ENCODE measurements around the gene MAGI2.

MAGI2 gene

DNA sequence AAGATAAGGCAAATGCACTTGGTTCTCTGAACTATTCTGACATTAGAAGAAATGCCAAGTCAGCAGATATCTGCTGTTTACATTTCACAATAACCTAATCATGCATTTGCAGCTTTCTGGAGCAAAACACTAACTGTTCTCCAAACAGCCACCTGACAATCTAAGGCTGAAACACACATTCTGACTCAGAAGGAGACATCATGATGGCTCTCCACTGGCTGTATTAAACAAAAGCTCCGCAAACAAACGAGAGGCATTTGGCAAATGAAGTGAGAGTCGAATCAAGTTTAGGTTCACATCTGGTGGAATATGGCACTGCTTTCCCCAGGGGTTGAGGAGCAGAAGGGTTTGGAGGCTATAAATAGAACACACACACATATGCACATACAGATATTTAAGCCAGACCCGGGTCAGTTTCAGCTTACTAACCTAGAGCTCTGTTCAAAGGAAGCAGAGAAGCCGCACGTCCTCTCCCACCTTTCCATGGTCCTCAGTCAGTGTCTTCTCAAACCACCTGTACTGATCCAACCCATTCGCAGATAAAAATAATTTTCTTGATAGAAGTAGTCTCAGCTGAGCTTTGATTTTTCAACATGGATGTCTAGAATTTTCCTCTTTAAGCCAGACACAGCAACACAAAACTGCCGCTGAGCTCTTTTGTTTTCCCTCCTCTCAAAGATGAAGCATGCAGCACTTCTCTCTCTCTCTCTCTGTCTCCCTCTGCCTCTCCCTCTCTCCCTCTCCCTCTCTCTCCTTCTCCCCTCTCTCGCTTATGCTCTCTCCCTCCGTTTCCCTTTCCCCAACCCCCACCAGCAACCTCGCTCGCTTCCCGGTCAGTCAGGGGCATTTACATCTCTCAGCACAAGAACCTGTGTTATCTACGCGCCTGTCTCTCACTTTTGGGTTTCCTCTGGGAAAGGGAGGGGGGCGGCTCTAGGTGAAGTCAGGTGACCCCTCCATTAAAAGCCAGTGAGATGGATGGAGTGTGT, 682.8 kb downstream of the MAGI2 start:
- DNase-seq, result no peak

DNA sequence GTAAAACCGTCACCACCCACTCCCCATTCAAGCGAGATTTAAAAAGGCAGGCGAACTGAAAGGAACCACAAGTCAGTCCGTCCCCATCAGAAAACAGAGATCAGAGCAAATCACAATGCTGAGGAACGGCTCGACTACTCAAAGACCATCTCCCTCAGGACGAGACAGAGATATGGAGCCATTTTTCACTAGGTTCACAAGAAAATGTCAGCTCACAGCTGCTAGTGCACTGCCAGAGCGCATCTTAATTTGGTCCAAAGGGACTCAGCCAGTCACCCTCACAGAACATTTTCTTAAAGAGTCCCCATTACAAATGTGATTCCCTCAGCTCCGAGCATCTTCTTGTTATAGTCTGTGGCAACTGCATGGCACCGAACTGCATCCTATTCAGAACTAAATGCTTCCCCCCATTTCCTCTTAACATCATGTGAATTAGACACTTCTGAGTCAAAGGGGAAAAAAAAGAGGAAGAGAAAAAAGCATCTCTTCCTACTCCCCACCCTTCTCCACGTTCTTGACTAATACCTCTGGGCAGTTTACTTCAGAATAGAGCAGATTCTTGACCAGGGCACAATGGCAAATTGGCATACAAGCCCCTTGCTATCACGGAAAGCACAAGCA, 683.9 kb downstream of the MAGI2 start:
- no peak for DNase-seq

DNA sequence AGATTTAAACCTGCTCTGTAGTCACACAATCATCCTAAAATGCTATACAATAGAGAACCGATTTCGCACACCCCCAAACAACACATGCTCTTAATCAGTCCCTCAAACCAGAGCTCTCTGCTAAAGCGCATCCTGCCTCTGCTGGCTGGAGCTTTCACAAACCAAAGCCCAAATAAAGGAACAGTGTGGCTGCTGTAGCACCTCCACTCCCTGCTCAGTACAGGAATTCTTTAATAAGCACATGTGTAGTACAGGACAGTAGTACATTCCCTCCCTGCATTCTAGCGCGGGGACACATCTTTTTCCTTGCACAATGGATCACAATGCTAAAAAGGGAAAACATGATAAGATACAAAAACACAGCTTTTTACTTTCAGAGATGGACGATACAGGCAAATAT, 684.6 kb downstream of the MAGI2 start:
- no peak for DNase-seq

DNA sequence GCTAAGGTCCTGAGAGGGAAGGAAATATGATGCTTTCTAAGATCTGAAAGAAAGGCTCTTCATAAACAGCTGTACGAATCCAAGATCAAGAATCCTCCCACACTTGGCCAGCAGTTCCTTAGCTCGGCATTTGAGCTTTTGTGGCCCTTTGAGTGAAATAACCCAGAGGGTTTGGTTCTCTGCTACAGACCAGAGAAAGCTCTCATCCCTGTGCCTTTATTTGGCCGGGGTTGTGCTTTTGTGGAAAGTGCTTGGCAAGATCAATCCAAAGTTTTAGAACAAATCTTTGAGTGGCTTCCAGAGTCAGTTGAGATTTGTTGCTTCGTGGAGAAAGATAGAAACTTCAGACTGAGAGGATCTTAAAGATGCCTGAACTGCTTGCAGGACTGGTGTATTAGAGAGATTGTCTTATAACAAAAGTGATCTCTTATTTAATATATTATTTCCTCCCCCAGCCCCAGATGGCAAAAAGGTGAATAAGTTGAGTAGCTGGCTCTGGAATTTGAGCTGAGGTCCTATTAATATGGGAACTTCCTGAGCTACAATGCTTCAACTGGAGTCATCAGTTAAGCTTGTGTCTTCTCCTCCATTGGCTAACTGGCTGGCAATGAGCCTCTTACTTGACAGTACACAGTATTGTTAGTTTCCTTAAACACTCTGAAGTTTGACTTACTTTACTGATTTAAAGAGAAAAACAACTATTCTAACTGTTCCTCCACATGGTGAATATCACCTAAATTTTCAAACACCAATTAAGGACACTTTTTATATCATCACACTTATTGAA, 687.3 kb downstream of the MAGI2 start:
- DNase-seq, result no peak

DNA sequence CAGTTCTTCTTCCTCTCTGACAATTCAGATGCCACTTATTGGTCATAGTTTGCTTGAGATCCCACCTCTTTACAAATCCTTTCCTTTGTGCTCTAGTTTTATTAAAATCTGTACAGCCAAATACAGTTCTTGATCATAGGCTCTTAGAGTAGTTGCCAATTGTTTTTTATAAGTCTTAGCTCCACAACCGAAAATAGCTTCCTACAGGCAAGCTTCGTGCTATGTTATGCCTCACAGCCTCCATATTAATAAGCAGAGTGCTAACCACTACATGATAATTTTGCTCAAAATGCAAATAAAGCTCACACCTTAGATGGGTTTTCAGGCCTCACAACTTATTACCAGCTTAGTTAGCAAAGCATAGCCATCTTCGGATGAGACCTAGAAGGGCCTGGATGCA, 688.9 kb downstream of the MAGI2 start:
- no peak for DNase-seq

DNA sequence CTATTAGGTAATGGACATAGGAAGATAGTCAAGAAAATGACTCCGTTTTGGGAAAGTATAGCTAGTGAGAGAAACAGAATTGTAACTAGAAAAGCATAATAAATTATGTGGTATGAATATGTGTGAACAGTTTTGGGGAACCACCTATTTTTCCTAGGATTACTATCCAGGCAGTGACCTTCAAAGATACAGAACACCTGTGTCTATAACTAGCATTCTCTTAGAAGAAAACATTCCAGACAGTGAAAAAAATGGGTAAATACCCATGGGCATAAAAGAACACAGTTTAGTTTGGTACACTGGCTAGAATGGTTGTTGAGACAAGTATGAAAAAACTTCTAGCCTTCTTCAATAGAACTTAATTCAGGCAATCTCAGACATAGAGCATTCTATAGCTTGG, 690.8 kb downstream of the MAGI2 start:
- no peak for DNase-seq

DNA sequence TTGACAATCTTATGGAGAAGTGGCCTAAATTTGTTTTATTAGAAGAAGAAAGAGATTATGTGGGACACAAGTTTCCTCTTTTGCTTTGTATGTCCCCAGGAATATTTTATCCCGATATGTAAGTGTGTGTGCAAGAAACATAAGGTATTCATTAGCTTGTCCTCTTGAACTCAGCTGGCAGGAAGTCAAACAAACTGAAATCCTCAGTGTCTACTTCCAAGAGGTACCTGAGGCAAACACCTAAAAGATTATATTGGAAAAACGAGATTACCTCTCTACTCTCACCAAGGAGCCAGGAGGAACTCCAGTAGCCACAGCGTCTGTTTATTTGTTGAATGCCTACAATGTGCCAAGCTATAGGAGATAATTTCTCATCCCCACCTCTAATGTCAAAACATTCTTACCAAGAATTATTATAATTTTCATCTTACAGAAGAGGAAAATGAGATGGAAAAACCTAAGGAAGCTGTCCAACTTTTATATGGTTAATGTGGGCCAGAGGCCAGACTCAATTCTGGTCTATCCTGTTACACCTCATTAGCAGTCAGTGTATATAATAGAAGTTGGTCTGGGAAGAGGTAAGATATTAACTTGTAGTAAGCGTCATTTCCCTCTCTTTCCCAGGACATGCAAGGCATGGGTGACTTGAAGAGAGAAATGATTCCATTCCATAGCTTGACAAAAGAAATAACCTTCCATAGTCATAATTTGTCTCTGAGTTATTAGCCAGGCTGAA, 692.7 kb downstream of the MAGI2 start:
- DNase-seq, result no peak

DNA sequence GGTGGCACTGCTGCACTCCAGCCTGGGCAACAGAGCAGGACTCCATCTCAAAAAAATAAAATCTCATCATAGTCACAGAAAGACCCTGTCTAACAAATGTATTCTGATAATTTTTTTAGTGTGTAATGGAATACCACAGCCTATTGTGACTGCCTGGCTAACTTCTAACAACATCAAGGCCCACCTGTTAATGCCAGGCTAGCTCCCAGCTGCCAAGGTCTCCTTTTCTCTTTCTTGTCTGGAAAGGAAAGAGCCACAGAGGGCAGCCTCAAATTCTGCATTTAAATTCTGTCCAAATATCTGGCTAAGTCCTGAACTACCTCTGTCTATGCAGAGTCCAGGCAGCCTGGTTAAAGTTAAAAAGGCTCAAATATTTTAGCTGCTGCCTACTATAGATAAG, 700.9 kb downstream of the MAGI2 start:
- DNase-seq, result no peak

DNA sequence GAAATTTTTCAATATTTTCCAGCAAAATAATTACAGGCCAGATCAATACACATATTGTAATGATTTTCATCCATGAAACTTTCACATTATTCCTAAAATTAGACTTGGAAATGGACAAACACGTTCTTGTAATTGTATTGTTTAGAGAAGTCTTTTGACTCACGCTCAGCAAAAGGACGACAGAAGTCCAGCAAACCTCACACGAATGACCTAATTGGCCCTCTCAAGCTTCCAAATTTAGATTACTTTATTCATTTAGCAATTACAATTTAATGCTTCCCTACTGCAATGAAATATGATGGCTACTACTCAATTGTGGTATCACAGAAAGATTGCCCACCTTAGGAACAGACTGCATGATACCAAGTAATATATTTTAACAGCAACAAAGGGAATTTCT, 702.2 kb downstream of the MAGI2 start:
- no peak for DNase-seq

DNA sequence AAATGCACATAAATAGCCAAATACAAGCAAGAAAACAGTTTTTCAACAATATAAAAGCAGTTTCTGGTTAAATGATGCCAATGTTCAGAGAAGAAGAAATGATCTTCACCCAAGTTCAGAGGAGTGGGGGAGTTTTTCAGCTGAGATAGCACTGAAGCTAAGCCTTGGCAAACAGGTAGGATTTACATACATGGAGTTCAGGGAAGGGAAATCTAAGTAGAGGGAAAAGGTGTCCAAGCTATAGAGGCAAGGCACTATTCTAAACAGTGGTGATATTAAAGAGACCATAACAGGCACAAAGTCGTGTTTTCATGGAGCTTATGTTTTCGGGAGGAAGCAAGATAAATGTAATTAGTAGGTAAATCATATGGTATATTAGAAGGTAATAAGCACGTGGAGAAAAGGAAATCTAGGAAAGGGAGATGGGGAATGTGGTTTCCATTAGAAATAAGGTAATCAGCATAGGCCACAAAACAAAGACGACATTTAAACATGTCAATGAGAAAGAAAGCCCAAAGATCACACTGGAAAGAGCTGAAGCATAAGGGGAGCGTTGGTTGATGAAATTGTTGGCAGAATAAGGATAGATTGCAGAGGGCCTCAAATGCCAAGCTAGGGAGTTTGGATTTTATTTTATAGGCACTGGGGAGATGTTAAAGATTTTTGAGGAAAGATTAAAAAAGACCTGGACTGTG, 704.3 kb downstream of the MAGI2 start:
- DNase-seq, result no peak

DNA sequence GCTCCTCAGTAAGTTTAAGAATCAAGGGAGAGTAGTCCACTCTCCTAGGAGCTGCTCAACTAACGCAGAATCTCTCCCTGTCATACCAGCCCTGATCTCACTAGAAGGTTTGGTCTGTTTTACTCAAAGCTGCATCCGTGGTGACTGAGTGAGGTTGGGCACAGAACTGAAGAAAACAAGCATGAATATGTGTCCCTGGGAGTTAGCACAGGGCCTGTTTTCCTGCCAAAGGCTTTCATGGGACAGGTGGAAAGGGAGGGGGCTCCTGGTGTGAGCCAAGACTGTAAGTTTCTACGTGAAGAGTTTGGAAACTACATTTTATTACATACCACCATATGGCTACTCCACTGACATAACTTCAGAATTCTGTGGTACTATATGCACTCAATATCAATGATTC, 705.9 kb downstream of the MAGI2 start:
- no peak for DNase-seq

DNA sequence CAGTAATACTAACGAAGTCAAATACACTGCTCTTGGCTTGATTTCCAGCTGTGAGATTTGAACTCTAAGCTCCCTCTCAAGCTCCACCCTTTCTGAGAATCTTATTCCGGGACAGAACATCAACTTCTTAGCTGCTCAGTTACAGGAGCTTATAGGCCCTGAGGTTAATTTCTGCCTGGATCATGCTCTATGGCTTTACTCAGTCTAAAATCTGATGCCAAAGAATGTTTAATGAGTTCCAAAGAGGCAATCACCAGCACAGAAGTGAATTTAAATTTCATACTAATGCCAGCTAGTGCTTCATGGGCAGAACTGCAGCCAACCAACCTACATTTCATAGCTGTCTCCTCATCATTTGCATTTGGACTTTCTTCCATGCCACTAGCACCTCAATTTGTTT, 707.2 kb downstream of the MAGI2 start:
- no peak for DNase-seq

DNA sequence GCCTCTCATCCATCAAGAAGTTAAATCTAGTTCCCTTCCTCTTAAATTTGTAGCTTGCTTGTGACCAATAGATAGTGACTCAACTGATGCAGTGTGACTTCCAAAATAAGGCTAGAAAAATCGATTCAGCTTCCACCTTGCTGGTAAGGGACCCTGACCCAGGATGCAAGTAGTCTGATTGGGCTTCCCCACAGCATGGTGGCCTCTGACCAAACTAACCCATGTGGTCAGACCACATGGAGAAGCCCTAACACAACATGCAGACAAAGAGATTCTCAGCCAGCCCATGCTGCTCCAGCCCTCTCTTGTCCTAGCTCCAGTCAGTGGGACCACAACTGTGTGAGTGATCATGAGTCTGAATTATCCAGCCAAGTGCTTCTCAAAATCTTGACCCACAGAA, 710.8 kb downstream of the MAGI2 start:
- DNase-seq, result no peak

DNA sequence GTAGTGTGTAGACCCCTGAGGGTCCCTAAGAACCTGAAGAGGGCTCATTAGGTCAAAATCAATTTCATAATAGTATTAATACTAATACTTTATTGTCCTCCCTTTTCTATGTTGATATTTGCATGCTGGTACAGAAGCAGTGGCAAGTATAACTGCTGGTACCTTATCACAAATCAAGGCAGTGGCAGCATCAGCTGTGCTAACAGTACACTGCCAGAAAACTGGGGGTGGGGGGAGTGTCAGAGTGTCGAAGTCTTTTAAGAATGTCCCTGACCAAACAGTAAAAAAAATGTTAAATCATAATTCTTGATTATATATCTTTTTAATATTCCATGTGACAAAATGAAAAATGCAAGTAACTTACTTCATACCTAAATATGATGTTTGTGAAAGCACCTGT, 716.9 kb downstream of the MAGI2 start:
- no peak for DNase-seq

DNA sequence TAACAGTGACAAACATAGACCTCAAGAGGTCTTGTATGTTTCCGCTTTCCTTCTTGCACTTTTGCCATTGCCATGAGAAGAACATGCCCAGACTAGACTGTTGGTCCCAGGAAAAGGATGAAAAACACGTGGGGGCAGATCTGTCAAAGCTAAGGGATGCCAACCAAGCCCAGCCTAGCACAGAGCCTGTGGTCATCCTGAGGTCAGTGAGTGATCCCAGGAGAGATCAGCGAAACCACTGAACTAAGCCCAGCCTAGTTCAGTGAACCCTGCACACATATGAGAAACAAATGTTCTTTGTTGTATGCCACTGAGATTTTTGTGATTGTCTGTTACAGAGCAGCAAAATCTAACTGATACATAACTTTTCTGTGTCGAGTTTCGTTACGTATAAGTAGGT, 718.8 kb downstream of the MAGI2 start:
- no peak for DNase-seq

DNA sequence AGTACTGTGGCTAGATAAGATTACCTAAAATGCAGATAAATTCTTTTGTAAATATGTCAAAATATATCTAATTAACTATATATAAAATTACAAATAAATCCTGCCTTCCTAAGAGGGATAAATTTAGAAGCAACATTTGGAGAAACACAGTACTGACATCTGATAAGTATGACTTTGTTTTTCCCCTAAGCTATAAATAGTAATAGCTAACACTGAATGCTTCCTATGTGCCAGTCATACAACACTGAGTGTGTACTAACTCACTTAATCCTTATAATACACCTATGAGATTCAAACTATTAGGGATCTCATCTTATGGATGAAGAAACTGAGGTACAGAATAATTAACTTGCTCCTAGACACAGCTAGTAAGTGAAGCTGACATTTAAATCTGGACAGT, 733.4 kb downstream of the MAGI2 start:
- DNase-seq, result no peak

DNA sequence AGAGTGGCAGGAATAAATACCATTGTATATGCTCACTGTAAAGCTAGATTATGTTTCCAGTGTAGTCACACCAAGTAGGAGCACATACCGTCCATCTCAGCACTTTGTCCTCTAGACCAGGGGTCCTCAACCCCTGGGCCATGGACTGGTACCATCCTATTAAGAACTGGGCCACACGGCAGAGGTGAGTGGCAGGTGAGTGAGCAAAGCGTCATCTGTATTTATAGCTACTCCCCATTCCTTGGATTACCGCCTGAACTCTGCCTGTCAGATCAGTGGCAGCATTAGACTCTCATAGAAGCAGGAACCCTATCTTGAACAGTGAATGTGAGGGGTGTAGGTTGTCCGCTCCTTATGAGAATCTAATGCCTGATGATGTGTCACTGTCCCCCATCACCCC, 735.3 kb downstream of the MAGI2 start:
- no peak for DNase-seq

DNA sequence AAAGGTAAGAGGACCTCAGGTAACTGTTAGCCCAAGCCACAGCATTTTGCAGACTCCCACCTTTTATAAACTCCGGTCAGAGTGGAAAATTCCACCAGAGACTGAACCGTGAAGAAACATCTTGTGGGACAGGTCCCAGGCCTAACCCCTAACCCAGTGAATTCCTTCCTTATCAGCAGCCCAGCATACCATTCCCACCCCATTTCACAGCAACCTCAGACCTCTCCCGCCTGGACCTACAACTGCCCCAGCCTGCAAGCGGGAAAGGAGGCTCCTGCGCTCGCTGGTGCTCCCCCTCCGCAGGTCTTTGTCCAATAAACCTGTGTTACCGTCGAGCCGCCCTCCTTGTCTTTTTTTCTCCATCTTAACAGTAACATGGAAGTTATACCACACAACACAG, 736.6 kb downstream of the MAGI2 start:
- no peak for DNase-seq

DNA sequence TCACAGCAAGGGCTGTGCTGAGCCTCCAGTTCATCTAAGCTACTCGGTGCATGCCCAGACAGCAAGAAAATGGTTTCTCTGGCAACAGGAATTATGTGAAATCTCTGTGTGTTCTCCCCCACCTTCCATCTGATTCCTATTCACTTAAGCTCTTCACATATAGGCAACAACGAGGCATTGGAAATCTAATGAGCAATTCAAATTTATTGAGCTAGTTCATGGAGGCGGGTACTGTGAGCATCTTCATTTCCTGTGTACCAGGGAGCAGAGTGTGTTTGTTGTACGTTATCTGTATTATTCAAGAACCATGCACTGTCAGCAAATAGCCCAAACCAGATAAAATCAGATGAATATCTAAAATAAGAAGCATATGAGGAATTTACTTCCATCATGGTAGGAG, 739.1 kb downstream of the MAGI2 start:
- DNase-seq, result no peak

DNA sequence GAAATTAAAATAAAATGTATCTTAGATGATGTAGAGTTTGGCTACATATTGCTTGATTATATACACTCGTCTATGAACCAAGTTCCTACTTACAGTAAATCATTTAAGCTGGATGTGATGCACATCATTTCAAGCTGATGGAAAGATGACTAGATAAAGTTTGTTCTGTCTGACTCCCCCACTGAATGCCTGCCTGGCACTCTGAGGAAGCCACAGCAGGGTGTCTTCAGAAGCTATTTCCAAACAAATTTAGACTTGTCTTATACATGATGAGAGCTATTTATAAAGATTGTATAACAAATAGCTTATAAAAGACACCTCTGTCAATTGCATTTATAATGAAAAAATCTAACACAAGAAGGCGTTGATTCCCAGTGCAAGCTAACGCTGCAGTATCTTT, 741.4 kb downstream of the MAGI2 start:
- DNase-seq, result no peak

DNA sequence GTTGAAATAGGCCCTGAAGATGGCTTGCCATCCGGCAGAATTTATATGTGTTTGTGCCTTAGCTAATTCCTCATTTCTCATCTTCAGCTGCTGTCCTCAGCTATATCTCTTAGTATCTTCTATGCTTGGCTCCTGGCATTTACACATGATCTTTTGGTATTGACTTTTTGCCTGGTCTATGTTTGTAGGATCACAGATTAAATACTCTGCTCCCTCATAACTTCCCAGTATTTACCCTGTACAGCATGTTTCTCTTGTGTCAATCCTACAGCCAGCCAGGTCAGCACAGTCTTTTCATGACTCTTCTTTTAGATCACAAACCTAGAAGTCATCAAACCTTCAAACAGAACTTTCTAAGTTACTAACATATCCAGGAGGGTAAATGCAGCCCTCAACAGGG, 743.8 kb downstream of the MAGI2 start:
- DNase-seq, result no peak

DNA sequence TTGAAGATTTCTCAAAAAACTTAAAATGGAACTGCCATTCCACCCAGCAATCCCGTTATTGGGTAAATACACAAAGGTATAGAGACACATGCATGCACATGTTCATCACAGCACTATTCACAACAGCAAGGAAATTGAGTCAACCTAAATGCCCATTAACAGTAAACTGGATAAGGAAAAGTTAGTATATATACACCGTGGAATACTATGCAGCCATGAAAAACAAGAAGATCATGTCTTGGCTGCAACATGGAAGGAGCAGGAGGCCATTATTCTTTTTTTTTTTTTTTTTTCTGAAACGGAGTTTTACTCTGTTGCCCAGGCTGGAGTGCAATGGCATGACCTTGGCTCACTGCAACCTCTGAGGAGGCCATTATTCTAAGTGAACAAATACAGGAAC, 749.0 kb downstream of the MAGI2 start:
- DNase-seq, result no peak

Data from central memory CD4-positive, alpha-beta T cell (primary cell).